HG03571 (cell line): ENCODE measurements around the gene HMGB3.
"Not testable (repeated sequence)": the region's sequence is repeated elsewhere in the genome, so short reads cannot be mapped to it uniquely, and the experiment has no call there.

ENCODE experiments used
- ATAC-seq: cut with Tn5 transposase; IDR thresholded peaks from one replicate; pipeline ENCODE4 v1.9.1; 2021; ENCODE audit not compliant: unreplicated experiment

The HMGB3 gene

GRCh38 chrX:150982788-150983520 lies at the start of gene HMGB3:
HMGB3 (plus strand) TSS chrX:150983335; CDS start chrX:150985600, 2,265 bp downstream.
- peak; percentile 97 for ATAC-seq

DNA sequence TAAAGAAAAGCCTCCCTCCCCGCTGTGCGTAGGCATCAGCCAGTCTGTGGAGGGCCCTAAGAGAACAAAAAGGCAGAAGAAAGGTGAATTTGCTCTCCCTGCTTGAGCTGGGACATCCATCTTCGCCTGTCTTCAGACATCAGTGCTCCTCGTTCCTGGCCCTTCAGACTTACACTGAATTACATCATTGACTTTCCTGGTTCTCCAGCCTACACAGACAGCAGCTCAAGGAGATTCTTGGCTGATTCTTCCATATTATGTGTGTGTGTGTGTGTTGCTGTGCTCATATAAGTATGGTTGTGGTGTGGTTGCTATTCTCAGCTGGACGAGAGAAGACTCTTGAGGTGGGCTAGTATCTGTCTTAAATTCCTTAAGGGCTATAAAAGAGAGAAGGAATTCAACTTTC lies 49.2 kb upstream of the HMGB3 start:
- no peak for ATAC-seq

GRCh38 chrX:150934453-150934852 lies 48.7 kb upstream of the HMGB3 start:
- no peak for ATAC-seq

GRCh38 chrX:150935467-150935866 lies 47.7 kb upstream of the HMGB3 start:
- no peak for ATAC-seq

GRCh38 chrX:150936556-150936955 lies 46.6 kb upstream of the HMGB3 start:
- ATAC-seq, result no peak

- no peak for ATAC-seq
Observed at GRCh38 chrX:150940844-150941495, 42.2 kb upstream of the HMGB3 start.

GRCh38 chrX:150941580-150941979 lies 41.6 kb upstream of the HMGB3 start:
- ATAC-seq, result no peak

DNA sequence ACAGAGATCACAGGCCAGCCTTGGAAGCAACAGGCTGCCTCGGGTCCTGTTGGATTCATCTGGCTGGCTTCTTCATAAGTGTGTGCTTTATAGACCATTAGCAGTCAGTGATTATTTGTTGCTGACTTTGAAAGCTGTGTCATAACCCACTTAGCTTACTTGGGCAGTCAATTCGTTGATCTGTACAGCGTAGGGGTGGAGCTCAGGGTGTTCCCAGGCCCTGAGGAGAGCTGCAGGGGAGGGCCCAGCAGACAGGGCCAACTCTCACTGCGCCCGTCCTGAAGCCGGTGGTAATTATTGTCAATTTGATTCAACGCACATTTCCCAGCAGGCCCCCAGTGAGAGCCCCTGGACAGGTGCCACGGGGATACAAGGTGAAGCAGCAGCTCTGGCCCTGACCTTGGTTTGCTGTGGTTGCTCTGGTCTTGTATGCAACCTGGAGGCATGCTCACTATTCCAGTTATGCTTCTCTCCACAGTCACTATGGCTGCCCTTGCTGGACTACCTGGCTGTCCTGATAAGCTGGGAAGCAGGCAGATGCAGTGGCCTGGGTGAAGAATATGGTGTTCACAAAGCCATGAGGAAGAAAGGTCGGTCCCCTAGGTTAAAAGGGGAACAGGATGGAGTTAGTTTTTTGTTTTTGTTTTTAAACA lies 40.1 kb upstream of the HMGB3 start:
- ATAC-seq, result no peak

GRCh38 chrX:150944233-150944632 lies 38.9 kb upstream of the HMGB3 start:
- no peak for ATAC-seq

GRCh38 chrX:150954951-150955350 lies 28.2 kb upstream of the HMGB3 start:
- ATAC-seq, result no peak

DNA sequence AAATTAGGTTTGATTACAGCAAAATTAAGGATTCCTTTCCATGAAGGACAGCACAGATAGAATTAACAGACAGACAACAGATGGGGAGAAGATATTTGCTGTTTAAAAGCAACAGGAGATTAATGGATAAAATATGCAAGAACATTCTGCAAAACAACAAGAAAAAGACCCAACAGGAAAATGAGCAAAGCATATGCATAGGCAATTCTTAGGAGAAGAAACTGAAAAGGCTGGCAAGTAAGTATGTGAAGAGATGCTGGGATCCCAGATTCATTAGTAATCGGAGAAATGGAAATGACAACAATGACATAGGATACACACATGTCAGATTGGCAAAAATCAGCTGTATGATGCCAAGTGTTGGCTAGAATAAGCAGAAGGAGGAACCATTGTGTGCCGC lies 27.5 kb upstream of the HMGB3 start:
- no peak for ATAC-seq

DNA sequence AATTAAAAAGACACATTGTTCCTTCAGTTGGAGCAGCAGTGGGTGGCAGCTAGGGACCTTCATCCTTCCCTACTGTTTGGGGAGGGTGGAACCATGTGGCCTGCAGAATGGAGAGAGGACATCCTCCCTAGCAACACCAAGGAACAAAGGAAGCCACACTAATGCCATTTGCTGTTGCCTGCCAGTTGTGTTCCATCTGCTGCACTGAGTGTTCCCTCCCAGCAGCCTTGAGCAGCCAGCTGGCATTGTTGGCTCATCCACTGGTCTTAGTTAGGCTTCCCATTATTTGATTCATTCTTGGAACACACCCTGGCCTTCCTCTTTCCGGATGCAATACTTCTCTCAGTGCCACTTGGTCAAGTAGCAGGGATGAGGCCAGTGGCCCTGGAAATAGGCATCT lies 25.0 kb upstream of the HMGB3 start:
- no peak for ATAC-seq

DNA sequence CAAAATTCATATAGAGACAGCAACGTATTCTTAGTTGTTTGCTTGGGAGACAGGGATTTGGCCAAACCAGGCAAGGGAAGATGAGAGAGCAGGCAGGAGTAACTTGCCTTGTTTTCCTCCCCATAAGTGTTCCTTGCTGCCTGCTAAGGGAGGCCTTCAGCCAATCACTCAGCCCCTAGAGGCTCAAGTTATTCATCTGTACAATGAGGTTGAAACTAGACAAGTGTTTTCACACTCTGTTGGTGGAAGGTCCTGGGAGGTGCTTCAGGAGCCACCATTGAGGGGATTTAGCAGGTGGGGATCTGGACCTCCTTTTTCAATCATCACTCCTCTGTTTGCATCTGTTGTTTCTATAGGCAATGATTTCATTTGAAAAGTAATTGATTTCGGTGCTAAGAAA lies 23.6 kb upstream of the HMGB3 start:
- no peak for ATAC-seq

- ATAC-seq, result no peak
Observed at GRCh38 chrX:150961631-150962030, 21.5 kb upstream of the HMGB3 start.

DNA sequence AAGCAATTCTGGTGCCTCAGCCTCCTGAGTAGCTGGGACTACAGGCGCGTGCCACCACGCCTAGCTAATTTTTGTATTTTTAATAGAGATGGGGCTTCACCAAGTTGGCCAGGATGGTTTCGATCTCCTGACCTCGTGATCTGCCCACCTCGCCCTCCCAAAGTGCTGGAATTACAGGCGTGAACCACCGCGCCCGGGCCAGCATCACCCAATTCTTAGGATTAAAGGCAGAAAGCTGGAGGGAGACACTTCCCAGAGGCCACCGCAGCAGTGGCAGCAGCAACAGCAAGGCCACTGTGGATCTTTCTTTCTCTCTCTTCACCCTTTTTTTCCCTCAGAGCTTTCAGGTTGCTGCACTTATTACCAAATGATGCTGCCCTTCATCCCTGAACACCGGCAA lies 18.7 kb upstream of the HMGB3 start:
- not testable (repeated sequence) for ATAC-seq

DNA sequence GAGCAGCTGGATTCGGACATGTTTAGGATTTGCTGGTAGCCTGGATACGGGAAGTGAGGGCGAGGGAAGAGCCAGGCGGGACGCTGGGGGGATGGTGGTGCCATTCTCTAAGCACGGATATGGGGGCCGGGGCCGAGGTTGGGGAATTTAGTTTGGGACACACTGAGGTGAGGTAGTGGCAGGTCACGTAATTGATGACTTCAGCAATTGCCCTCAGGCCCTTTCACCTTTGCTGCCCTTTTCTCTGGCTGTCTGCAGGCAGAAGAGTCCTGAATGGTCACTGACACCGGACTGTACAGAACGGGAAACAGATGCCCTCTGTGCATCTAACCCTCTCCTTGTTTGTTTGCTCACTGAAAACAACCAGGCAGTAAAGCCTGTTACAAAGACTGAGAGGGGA lies 16.9 kb upstream of the HMGB3 start:
- no peak for ATAC-seq

- no peak for ATAC-seq
Observed at GRCh38 chrX:150966742-150967141, 16.4 kb upstream of the HMGB3 start.

DNA sequence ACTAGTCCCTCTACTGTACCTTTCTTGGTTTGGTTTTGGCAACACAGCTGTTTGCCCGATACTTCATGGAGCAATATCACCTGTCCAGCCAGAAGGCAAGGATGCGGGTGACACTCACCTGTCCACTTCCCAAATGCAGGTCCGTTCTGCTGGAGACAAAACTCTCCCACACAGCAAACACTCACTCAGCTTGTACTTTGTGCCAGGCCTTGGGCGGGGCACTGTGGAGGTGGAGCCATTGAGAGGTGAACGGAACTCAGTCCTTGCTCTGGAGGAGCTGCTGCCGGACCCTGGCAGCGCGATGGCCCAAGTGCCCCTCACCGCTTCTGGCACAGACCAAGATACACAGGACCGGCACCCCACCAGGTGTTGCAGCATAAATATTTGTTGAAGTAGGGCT lies 15.3 kb upstream of the HMGB3 start:
- no peak for ATAC-seq

DNA sequence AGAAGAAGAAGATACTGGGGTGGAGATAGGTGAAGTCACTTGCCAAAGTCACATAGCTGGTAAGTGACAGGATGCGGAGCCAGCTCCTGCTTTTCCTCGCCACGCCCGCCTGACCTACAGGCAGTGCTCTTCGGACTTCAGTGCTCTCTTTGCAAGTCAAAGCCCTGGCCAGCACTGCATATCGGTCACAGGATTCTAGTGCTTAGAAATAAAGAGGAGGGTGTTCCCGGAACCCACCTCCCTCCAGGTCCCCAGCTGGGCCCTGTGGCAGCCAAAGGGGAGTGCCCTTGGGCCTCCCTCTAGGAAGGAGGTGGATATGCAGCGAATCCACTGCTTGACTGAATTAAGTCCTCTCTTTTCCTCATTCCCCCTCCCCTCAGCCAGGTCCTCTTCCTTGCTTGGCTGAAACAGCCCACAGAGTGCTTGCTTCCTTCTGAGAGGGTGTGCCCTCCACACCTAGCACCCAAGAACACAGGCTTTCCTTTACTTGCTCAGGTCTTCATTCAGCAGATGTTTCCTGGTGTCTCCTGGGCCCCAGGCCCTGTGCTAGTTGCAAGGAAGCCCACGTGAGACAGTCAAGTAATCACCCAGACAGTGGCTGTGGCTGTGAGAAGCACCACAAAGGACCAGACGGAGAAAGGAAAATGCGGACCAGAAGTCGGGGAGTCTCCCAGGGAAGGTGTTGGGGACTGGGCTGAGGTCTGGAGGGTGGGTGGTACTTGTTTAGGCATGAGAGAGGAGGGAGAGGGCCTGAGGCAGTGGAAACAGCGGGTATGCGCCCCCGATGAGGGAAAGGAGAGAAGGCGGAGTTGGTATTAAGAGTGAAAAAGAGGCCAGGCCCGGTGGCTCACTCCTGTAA lies 14.0 kb upstream of the HMGB3 start:
- ATAC-seq, result no peak

DNA sequence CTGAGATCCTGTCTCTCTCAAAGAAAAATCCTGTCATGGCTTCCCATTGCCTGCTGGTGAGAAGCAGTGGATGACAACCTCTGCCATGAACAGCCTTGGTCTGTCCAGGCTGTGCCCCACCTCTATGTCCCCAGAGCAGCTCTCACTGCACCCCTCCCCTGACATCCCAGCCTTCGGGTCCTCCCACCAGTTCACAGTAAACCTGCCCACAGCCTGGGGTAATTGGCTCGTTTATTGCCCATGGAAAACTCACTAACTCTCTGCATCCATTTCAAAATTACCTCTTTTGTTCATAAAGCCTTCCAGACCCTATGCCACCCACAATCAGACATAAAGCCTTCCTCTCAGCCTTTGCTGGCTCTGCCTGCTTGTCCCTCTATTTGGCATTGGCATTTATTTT lies 10.7 kb upstream of the HMGB3 start:
- ATAC-seq, result no peak

- no peak for ATAC-seq
Observed at GRCh38 chrX:150975655-150976390, 7.3 kb upstream of the HMGB3 start.
